GM18508 (cell line): ENCODE data around the gene ATP5F1E.

Experiments
- ATAC-seq: cut with Tn5 transposase; IDR thresholded peaks from one replicate; pipeline ENCODE4 v1.9.1; 2021; ENCODE audit warnings: moderate number of reproducible peaks; ENCODE audit not compliant: insufficient read depth, unreplicated experiment

ATP5F1E gene

GRCh38 chr20:59007665-59008511 lies 24.2 kb downstream of the ATP5F1E start:
- ATAC-seq: no peak

GRCh38 chr20:59006864-59007664 lies 25.1 kb downstream of the ATP5F1E start, which contains the start of gene CTSZ:
Gene CTSZ (minus strand): TSS chr20:59007254. CDS start chr20:59007128, 126 bp downstream.
- ATAC-seq: no peak

DNA sequence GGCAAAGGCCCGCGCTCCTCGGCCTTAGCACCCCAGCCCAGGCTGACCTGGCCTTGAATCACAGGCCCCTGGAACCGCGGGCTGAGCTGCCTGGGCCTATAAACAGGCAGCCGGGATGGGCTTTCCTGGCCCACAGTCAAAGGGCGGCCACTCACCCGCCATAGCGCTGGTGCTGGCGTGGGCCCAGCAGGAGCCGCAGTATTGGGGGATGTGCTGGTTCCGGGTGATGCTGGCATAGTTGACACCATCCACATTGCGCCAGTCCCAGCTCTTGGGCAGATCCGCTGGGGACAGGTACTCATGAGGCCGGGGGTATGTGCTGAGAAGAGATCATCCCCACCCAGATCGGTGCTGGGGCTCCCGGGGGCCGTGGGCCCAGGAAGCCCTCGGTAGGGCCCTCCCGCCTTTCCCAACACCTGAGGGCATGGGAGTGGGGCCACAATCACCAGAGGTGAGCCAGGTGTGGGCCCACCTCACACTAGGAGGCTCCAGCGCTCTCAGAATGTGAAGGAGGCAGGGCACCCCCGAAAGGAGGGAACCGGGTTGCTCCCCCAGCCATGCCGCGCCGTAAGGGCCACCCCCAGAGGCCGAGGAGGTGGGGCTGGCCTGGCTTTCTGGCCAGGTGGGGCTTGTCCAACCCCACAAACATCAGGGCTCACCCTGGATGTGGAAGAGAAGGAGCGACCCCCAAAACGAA lies 25.8 kb downstream of the ATP5F1E start:
- ATAC-seq: no peak

DNA sequence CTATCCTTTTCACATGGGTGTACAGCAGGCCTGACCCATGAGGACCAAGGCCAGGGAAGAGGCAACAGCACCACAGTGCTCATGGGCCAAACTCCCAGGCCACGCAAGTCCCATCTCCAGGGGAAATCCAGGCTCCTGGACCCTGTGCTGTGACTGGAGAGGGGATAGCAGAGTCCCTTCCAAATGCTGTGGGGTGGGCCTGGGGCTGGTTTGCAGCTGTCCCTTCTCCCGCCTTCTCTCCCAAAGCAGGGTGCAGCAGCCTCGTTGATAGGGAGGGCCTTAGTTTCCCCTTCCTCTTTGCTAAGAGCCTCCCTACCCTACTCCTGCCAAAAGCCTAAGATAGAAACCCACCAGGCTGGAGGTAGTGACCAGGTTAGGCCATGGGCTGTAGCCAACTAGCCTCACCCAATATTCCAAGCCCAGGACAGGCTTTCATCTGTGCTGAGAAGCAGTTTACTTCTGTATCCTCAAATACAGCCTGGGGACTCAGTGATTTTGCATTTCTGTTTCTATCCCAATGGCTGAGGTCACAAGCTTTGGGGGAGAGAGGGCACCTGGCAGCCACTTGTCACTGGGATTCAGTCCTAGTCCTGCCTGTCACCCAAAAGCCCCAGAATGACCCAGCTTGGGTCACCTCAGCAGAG lies 26.5 kb downstream of the ATP5F1E start:
- no peak for ATAC-seq

DNA sequence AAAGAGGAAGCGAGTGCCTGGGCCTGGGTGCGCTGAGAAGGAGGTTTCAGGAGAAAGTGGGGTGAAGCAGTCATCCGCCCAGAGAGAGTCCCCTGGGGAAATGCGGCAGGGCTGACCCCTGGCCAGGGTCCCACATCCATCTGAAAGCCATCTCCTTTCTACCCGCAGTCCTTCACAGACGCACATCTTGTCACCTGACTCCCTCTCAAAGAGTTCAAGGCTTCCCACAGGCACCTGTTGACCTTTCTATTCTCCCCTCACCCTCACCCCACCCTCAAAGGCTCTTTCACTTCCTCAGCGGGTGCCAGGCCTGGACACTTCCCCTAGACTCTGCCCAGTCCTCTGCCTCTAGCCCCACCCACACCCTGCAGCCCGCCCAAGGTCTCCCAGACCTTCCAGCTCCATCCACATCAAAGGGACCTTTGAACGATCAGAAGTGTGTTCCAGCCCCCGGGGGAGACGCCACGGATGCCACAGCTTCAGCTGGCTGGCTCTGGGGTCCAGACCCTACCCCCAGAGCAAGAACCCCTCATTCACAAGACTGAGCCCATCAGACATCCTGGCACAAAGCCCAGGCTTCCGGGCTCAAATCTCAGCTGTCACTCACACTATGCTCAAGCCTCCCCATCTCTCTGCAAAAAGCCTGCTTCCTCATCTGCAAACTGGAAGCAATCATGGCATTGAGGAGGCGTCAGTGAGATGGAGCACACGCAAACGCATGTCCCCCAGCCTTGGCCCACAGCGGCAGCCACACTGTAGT lies 27.2 kb downstream of the ATP5F1E start:
- ATAC-seq: peak; percentile 49

DNA sequence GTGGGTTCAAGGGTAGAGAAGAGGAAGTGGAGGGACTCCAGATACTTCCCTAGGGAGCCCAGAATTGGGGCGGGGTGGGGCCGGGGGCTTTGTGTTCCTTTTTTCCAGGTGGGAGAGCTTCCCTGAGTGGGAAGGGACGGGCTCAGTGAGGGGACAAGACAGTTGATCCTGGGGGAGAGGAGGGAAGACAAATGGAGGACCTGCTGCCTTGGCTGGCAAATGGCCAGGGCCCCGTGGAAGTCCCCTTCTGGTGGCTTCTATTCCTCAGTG lies 27.7 kb downstream of the ATP5F1E start:
- ATAC-seq: peak; percentile 1

DNA sequence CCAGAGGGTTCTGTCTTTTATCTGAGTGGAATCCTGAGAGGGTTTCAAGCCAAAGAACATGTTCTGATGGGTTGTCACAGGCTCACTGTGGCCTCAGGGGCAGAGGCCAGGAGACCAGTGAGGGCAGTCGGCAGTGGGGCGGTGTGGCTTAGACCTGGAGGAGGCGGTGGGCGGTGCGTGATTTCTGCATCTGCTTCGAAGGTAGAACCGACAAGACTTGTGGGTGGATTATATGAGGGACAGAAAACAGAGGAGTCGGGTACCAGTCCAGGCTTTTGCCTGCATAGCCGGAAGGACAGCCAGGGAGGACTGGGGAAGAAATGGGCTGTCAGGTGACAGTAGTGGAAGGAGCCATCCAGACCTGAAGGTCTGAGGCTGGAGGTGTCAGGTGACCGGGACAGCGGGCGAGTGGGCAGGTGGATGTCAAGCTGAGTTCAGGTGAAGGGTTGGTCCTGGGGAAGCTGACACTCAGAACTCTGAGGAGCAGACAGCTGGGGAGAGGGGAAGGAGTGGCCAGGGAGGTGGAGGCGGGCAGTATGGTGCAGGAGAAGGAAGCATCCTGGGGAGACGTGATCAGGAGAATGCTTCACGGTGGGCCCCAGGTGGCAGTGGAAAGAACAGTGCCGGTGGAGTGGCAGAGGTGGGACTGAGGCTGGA lies 28.2 kb downstream of the ATP5F1E start:
- ATAC-seq: no peak

DNA sequence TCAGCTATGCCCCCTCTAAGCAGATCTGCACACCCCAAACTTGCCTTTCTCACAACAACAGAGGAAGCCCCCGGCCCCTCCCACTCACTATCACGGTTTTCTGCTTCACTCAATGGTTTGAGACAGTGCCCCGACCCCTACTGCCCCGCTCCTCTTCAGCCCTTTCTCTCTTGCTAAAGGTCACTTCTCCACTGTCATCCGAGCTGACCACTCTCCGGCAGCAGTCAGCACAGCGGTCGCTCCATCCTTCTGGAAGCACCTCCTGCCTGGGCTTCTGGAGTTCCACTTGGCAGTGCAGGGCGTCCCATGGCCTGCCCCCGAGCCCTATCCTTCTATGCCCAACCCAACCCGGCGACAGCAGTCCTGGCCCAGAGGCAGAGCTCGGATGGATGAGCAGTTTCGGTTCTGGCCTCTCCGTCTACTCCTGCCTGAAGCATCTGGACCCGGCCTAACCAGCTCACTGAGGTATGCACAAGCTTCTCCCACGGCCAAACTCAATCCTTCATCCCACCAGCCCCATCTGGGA lies 29.2 kb downstream of the ATP5F1E start:
- no peak for ATAC-seq

DNA sequence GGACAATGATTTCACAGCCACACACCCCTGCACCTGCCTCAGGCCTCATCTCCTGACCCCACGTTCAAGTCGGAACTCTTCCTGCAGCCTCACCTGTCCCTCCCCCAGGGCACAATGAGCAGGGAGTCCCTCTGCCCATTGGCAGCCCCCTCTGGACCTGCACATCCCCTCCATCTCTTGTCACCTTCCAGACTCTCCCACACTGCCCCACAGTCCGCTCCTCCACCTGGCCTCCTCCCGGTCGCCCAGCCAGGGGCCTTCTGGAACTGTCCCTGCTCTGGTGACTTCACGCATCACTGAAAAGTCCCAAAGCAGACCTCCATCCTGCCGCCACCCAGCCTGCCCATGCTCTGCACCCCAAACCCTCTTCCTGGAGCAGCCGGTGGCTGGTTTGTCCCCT lies 29.7 kb downstream of the ATP5F1E start:
- ATAC-seq: no peak

DNA sequence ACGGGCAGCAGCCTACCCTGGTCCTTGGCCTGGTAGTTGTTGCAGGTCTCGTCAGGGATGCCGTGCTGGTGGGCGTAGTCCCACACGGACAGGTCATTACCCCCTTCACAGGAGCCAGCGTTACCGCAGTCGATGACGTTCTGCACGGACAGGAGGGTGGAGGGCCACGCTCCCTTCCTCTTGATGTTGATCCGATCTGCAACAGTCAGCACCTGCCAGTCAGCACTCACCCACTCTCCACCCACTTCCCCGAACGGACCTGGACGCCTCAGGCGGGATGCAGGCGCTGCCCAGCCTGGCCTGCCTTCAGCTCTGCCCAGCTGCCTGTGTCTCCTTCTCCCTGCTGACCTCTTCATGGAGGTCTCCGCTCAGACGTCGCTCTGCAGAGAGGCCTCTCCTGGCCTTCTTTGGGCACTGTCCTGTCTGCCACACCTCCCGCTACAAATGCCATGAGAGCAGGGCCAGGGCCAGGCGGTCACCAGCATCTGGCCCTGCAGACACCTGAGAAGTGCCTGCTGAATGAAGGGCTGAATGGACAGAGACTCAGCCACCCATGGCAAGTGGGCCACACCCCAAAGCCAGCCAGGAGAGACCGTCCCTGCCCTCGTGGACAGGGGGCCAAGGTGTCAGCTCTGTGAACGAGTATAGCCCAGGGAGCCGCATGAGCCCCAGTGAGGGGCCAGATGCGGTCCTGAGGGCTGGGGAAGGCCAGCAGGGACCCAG lies 30.5 kb downstream of the ATP5F1E start:
- no peak for ATAC-seq

- no peak for ATAC-seq
Measured at GRCh38 chr20:59001068-59001448, 31.1 kb downstream of the ATP5F1E start.

DNA sequence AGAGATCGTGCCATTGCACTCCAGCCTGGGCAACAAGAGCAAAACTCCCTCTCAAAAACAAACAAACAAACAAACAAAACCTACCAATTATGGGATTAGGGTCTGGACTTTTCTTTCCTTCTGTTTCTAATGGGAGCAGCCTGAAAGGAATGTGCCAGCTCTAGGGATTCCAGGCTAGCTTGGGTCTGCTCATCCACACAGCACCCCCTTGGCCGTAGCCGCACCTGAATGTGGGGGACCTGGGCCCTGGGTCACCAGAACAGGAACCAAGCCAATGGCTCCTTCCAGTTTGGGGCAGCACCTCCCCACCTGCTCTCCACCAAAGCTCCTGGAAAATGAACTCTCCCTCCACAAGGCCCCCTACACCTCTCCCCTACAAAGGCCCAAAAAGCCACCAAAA lies 31.8 kb downstream of the ATP5F1E start:
- ATAC-seq: no peak

- ATAC-seq: no peak
Measured at GRCh38 chr20:58998656-58999055, 33.5 kb downstream of the ATP5F1E start.

GRCh38 chr20:58997141-58997770 lies 34.9 kb downstream of the ATP5F1E start:
- ATAC-seq: no peak

GRCh38 chr20:58996226-58996611 lies 35.9 kb downstream of the ATP5F1E start:
- no peak for ATAC-seq

DNA sequence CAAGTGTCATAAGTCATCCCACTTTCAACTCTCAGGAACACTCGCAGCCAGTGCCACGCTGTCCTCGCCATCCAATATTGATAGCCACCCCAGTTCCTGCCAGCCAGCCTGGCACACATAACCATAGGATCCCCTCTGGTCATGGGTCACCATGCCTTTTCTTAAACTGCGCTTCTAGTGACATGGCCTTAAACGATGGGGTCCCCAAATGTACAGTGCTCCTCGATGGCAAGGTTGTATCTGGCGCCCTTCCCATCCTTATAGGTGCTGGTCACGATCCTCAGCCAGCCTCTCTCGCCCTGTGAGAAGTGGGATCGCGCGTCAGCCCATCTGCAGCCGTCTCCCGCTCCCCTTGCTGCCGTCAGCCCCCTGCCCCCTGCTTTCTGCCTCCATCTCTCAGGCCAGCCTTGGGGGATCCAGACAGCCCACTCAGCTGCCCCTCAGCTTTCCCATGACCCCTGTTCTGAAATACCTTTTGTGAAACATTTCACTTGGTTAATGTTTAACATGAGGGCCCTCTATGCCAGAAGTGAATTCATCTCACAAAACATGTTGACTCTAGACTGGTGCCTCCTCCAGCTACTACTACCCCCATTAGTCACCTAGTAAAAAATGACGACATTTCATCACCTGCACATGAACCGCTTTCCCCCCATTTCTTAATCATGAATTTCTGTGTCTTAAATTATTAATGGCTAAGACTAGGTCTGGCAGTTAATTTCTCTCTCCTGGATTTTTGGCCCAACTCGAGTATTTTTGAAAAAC lies 36.5 kb downstream of the ATP5F1E start:
- no peak for ATAC-seq

DNA sequence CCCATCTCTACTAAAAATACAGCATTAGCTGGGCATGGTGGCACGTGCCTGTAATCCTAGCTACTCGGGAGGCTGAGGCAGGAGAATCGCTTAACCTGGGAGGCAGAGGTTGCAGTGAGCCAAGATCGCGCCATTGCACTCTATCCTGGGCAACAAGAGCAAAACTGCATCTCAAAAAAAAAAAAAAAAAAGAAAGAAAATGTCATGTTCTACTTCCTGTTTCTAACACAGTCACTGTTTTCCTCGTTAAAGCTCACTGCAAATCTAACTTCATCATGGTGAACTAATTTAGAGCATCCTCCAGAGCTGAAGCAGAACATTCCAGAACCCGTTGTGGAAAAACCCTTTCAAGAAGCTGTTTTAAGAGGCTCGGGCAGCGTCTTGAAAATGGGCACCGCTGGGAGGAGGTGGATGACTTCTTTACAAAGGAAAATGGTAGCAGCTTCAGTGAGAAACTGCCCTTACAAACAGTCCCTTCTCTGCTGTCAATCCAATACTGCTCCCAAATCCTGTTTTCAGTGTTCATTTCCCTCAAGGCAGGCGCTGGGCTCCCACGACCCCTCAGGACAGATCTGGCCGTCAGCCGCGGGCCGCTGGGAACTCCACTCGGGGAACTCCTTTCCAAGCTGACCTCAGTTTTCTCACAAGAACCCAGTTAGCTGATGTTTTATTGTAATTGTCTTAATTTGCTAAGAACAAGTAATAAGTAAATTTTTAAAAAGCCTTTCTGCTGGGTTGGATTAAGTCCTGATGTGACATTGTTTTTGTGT lies 37.6 kb downstream of the ATP5F1E start:
- ATAC-seq: no peak
